Endothelial cell of umbilical vein (primary cell): ENCODE results near the gene RBAK. TPM values are rescaled to one million over a fixed set of nuclear protein-coding genes. Genes with fewer than 3 reads are reported as not detected.
"Not testable (repeated sequence)": the region's sequence is repeated elsewhere in the genome, so short reads cannot be mapped to it uniquely, and the experiment has no call there.

Source experiments
- BruUV-seq: library from RNA; stranded (reverse); fragments of 400-500 nt; replicated peaks from 2 replicates; lab custom pipeline; 2021; lab: Mats Ljungman, UMichigan
- CTCF ChIA-PET: fragments of 300-600, 350-600 bp; sonication (Branson Sonifier 250); formaldehyde crosslinking; loops from one replicate; lab custom pipeline; 2021; ENCODE audit warnings: antibody characterized with exemption, inconsistent platforms; lab: Charles Lee
- POLR2A ChIA-PET: fragments of 300-600, 350-600 bp; sonication (Branson Sonifier 250); formaldehyde crosslinking; loops from one replicate; lab custom pipeline; 2021; ENCODE audit warnings: antibody characterized with exemption, inconsistent platforms; lab: Charles Lee
- DNase-seq: peaks from one replicate; pipeline ENCODE4 v3.0.0-alpha.2; 2011; ENCODE audit warnings: low read depth, low spot score
- FAIRE-seq: peaks from 2 replicates; lab custom pipeline; 2011; peaks lifted over from hg19 to GRCh38; lab: Jason Lieb, UNC
- H2AFZ ChIP-seq: 2 replicates; pipeline ENCODE4 v1.6.0; 2012; ENCODE audit warnings: low read depth, low read length, control low read depth, inconsistent platforms
- H3K27ac ChIP-seq: 2 replicates; pipeline ENCODE4 v1.5.1; 2011; ENCODE audit warnings: low read depth, mild to moderate bottlenecking, control low read depth, low read length, moderate library complexity; ENCODE audit not compliant: insufficient read depth
- H3K27me3 ChIP-seq, 2 experiments: 2 replicates each; pipeline versions ENCODE4 v1.6.0 to v1.6.1; 2011; ENCODE audit warnings: low read length in 2 of 2, mixed read lengths in 1 of 2; ENCODE audit not compliant: control insufficient read depth in 2 of 2, insufficient read depth in 2 of 2
- H3K36me3 ChIP-seq, 2 experiments: 2 replicates in 1 of 2; 3 replicates in 1 of 2; pipeline ENCODE4 v1.5.1; 2011; ENCODE audit warnings: low read length in 2 of 2, mild to moderate bottlenecking in 1 of 2, moderate library complexity in 1 of 2; ENCODE audit not compliant: control insufficient read depth in 2 of 2, insufficient read depth in 2 of 2; ENCODE audit errors: extremely low read depth in 1 of 2
- H3K4me1 ChIP-seq: 3 replicates; pipeline ENCODE4 v1.5.1; 2011; ENCODE audit warnings: mild to moderate bottlenecking, low read length; ENCODE audit not compliant: control insufficient read depth, insufficient read depth; ENCODE audit errors: extremely low read depth
- H3K4me2 ChIP-seq: 2 replicates; pipeline ENCODE4 v1.6.1; 2011; ENCODE audit warnings: low read length, control low read depth, mixed read lengths; ENCODE audit not compliant: insufficient read depth
- H3K4me3 ChIP-seq, 3 experiments: fragments of 200-600 bp in 1 of 3; sonication (generic), shearing (Covaris generic) in 1 of 3; replicated peaks in 1 of 3; 2 replicates each; pipeline ENCODE4 v1.5.1; 2011 to 2016; ENCODE audit warnings: control low read depth in 3 of 3, low read length in 3 of 3, mild to moderate bottlenecking in 2 of 3, inconsistent platforms in 1 of 3, low read depth in 1 of 3, moderate library complexity in 1 of 3; ENCODE audit not compliant: insufficient read depth in 1 of 3
- H3K79me2 ChIP-seq: 2 replicates; pipeline ENCODE4 v1.6.0; 2012; ENCODE audit warnings: low read length, inconsistent platforms; ENCODE audit not compliant: control insufficient read depth, insufficient read depth
- H3K9ac ChIP-seq: replicated peaks from 2 replicates; pipeline ENCODE3; 2011; ENCODE audit warnings: low read length, control low read depth; ENCODE audit not compliant: insufficient read depth; ENCODE audit errors: extremely low read depth
- H3K9me1 ChIP-seq: replicated peaks from 3 replicates; pipeline ENCODE4 v1.6.0; 2011; ENCODE audit warnings: mild to moderate bottlenecking, low read length; ENCODE audit not compliant: control insufficient read depth, insufficient read depth; ENCODE audit errors: extremely low read depth
- H3K9me3 ChIP-seq: replicated peaks from 2 replicates; pipeline ENCODE4 v1.5.1; 2012; ENCODE audit warnings: low read length, inconsistent platforms; ENCODE audit not compliant: control insufficient read depth, insufficient read depth
- H4K20me1 ChIP-seq: replicated peaks from 2 replicates; pipeline ENCODE3; 2011; ENCODE audit warnings: mild to moderate bottlenecking, low read length; ENCODE audit not compliant: control insufficient read depth, insufficient read depth; ENCODE audit errors: extremely low read depth
- CTCF ChIP-seq, 2 donors: IDR thresholded peaks; 1 replicate in 1 of 2; 2 replicates in 1 of 2; pipeline ENCODE4 v1.5.1; 2011; ENCODE audit warnings: low read length in 2 of 2, mild to moderate bottlenecking in 2 of 2, moderate library complexity in 2 of 2, control low read depth in 1 of 2, inconsistent platforms in 1 of 2, low read depth in 1 of 2; ENCODE audit not compliant: insufficient read depth in 1 of 2; ENCODE audit errors: extremely low read depth in 1 of 2
- EZH2 ChIP-seq: IDR thresholded peaks from 2 replicates; pipeline ENCODE4 v1.6.1; 2012; ENCODE audit warnings: borderline replicate concordance, low read depth, mild to moderate bottlenecking, moderate library complexity, low read length, inconsistent platforms; ENCODE audit not compliant: severe bottlenecking
- FOS ChIP-seq: IDR thresholded peaks from 2 replicates; pipeline ENCODE4 v1.6.1; 2011; ENCODE audit warnings: mild to moderate bottlenecking, low read length, moderate library complexity, borderline replicate concordance; ENCODE audit not compliant: insufficient read depth
- GATA2 ChIP-seq: IDR thresholded peaks from 2 replicates; pipeline ENCODE4 v1.7.0; 2011; ENCODE audit warnings: low read depth, mild to moderate bottlenecking, moderate library complexity, mixed read lengths, low read length; ENCODE audit not compliant: insufficient read length, insufficient read depth
- JUN ChIP-seq: IDR thresholded peaks from 2 replicates; pipeline ENCODE4 v1.6.1; 2011; ENCODE audit warnings: borderline replicate concordance, low read depth; ENCODE audit not compliant: insufficient read length, insufficient read depth
- POLR2A ChIP-seq: IDR thresholded peaks from 2 replicates; pipeline ENCODE4 v1.6.1; 2012; ENCODE audit warnings: low read depth, mild to moderate bottlenecking, control low read depth, low read length
- POLR2AphosphoS5 ChIP-seq: IDR thresholded peaks from 2 replicates; pipeline ENCODE4 v1.6.1; 2012; ENCODE audit warnings: low read depth, mild to moderate bottlenecking, control low read depth, low read length, moderate library complexity; ENCODE audit not compliant: insufficient read depth
- dilution Hi-C: fragments of 300-500 bp; cut with MboI; formaldehyde crosslinking; loops from one replicate; pipeline ENCODE4 v1.15.0; 2019; ENCODE audit warnings: low sequenced_read_pairs; ENCODE audit not compliant: extremely low pct_ligation_motif_present
- intact Hi-C: fragments of 100-400 bp; cut with micrococcal nuclease; formaldehyde crosslinking; loops from one replicate; pipeline ENCODE4 v1.10.0; 2022
- polyA plus RNA-seq, 4 experiments: library from polyadenylated mRNA; depleted of rRNA in 3 of 4; stranded (reverse) in 3 of 4; unstranded in 1 of 4; fragments of >200 nt; gene quantifications; 2 replicates each; pipeline versions ENCODE4 v1.2.1 to v1.2.3, GENCODE V29; 2011 to 2012; ENCODE audit warnings: missing spikeins in 1 of 4
- total RNA-seq: library from RNA; stranded (reverse); gene quantifications from 2 replicates; pipeline ENCODE4 v1.2.3, GENCODE V29; 2021

RBAK gene
- total and polyA plus RNA-seq, 2 donors (not counting 3 experiments of a cell fraction or from before 2014, with no cell fraction given), result 1.4 to 8.6 TPM

DNA sequence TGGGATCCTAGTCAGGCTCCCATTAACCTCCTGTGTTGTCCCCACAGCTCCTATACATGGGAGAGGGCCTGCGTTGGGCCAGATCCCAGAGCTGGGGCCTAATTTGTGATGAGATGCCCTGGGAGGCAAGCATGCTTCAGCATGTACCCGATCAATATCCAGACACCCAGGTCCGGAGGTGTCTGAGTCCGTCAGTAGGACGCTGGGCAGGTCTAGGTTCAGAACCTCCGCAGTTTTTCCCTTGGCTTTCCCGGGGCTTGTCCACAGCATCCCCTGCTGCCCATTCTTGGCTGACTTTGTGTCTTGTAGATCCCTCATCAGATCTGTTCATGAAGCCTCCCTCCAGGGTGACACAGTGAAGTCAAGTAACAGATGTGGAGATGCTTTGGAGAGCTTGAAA, 32.7 kb upstream of the RBAK start:
- Histone ChIP-seq H3K9ac (no peak overlapping the region), H2AFZ (no peak overlapping the region), H3K36me3 (no peaks in the 10 kb centered on the region), H3K27me3 (no peaks in the 10 kb centered on the region), H3K4me1 (no peaks in the 10 kb centered on the region), H3K9me3 (no peaks in the 10 kb centered on the region), H3K9me1 (no peaks in the 10 kb centered on the region), H3K79me2 (no peaks in the 10 kb centered on the region), H3K27ac (no peak overlapping the region), H4K20me1 (no peaks in the 10 kb centered on the region), H3K4me3 (no peak overlapping the region), H3K4me2 (no peak overlapping the region)
- dilution Hi-C loops, result no loop called here
- TF ChIP-seq CTCF (IDR thresholded peaks at IDR 0.05; ENCODE audit: extremely low read depth in 1 of 2, insufficient read depth in 1 of 2, low read depth in 1 of 2, low read length in 2 of 2), result no peak
- TF ChIP-seq POLR2AphosphoS5, result no peak
- no peak for TF ChIP-seq EZH2
- TF ChIP-seq FOS, result no peak
- TF ChIP-seq POLR2A, result no peak
- TF ChIP-seq GATA2, result no peak
- TF ChIP-seq JUN, result no peak
- CTCF ChIA-PET, result no interaction called here
- intact Hi-C loops, result no loop called here
- POLR2A ChIA-PET, result no interaction called here
- no TSS peak for BruUV-seq
- FAIRE-seq (no peak), DNase-seq (no peak)

- H3K4me3 ChIP-seq, dilution Hi-C loops, BruUV-seq, H3K36me3 ChIP-seq, H3K4me2 ChIP-seq, POLR2A ChIA-PET, H3K27ac ChIP-seq, H3K9me1 ChIP-seq, H4K20me1 ChIP-seq, H3K4me1 ChIP-seq, H3K27me3 ChIP-seq, H3K9ac ChIP-seq, FAIRE-seq, H3K9me3 ChIP-seq, intact Hi-C loops, H3K79me2 ChIP-seq, DNase-seq, H2AFZ ChIP-seq: not testable (repeated sequence)
- CTCF ChIA-PET, result interaction anchor here (0.6 kb wide), 1 partner anchor 42 kb away, joined by 3 read pairs; no protein-coding TSS in a partner anchor
Observed at GRCh38 chr7:5015936-5016335, 29.7 kb upstream of the RBAK start.

GRCh38 chr7:5017626-5018025, 28.0 kb upstream of the RBAK start:
- POLR2A ChIA-PET, H3K9me1 ChIP-seq, intact Hi-C loops, H4K20me1 ChIP-seq, H3K9me3 ChIP-seq, H3K27ac ChIP-seq, H3K36me3 ChIP-seq, CTCF ChIA-PET, H3K27me3 ChIP-seq, DNase-seq, H3K4me3 ChIP-seq, H3K4me1 ChIP-seq, BruUV-seq, H3K4me2 ChIP-seq, dilution Hi-C loops, H2AFZ ChIP-seq, FAIRE-seq, H3K9ac ChIP-seq, H3K79me2 ChIP-seq: not testable (repeated sequence)
